NCI-H1436 (cell line): ENCODE results near the gene CTCF.

Source experiments
- DNase-seq: peaks from one replicate; lab custom pipeline; 2025; lab: John Stamatoyannopoulos, UW

Gene CTCF

GRCh38 chr16:67594956-67595355 lies 32.6 kb downstream of the CTCF start:
- no peak for DNase-seq

GRCh38 chr16:67598527-67598926 lies 36.2 kb downstream of the CTCF start:
- no peak for DNase-seq

- no peak for DNase-seq
These were observed 43.3 kb downstream of the CTCF start for GRCh38 chr16:67605641-67606040.

- DNase-seq, result no peak
These were observed 44.3 kb downstream of the CTCF start for GRCh38 chr16:67606632-67607031.

- DNase-seq, result no peak
These were observed 46.0 kb downstream of the CTCF start for GRCh38 chr16:67608364-67608763.

GRCh38 chr16:67613808-67614207 lies 51.5 kb downstream of the CTCF start:
- DNase-seq, result no peak

GRCh38 chr16:67628216-67628615 lies 65.9 kb downstream of the CTCF start:
- no peak for DNase-seq

- DNase-seq, result no peak
These were observed 70.3 kb downstream of the CTCF start for GRCh38 chr16:67632415-67633172.

GRCh38 chr16:67636713-67637112 lies 74.4 kb downstream of the CTCF start:
- no peak for DNase-seq

GRCh38 chr16:67637625-67638024 lies 75.3 kb downstream of the CTCF start:
- no peak for DNase-seq

- DNase-seq, result no peak
These were observed 79.7 kb downstream of the CTCF start for GRCh38 chr16:67641779-67642708.

- no peak for DNase-seq
These were observed 81.7 kb downstream of the CTCF start for GRCh38 chr16:67644038-67644437.

GRCh38 chr16:67645397-67646121 lies 83.2 kb downstream of the CTCF start:
- no peak for DNase-seq

- DNase-seq, result no peak
These were observed 84.9 kb downstream of the CTCF start for GRCh38 chr16:67647111-67647651.

- DNase-seq, result no peak
These were observed 85.4 kb downstream of the CTCF start for GRCh38 chr16:67647681-67648080.

- DNase-seq, result no peak
These were observed 85.9 kb downstream of the CTCF start for GRCh38 chr16:67648088-67648763.

- no peak for DNase-seq
These were observed 86.6 kb downstream of the CTCF start for GRCh38 chr16:67648764-67649407.

GRCh38 chr16:67649494-67649931 lies 87.2 kb downstream of the CTCF start:
- no peak for DNase-seq

- DNase-seq, result no peak
These were observed 87.7 kb downstream of the CTCF start for GRCh38 chr16:67650023-67650422.

GRCh38 chr16:67651039-67651438 lies 88.7 kb downstream of the CTCF start:
- DNase-seq, result no peak

- no peak for DNase-seq
These were observed 89.5 kb downstream of the CTCF start for GRCh38 chr16:67651847-67652246.
